Skeletal muscle tissue (tissue), 4 donors: Measurements from ENCODE around the gene MRPL24. TPM values are rescaled to one million over a fixed set of nuclear protein-coding genes. Genes with fewer than 3 reads are reported as not detected.

ENCODE experiments used
- H3K27ac ChIP-seq: one replicate; pipeline ENCODE4 v1.7.0; 2013; ENCODE audit warnings: mild to moderate bottlenecking, low read depth, low read length, inconsistent platforms
- H3K27me3 ChIP-seq, 3 donors: one replicate each; pipeline ENCODE4 v1.7.0; 2013; ENCODE audit warnings: low read length in 3 of 3; ENCODE audit not compliant: control insufficient read depth in 3 of 3, insufficient read depth in 3 of 3
- H3K36me3 ChIP-seq, 3 donors: one replicate each; pipeline ENCODE4 v1.7.0; 2013; ENCODE audit warnings: low read length in 3 of 3; ENCODE audit not compliant: control insufficient read depth in 3 of 3, insufficient read depth in 3 of 3
- H3K4me1 ChIP-seq, 3 donors: one replicate each; pipeline ENCODE4 v1.7.0; 2013; ENCODE audit warnings: low read length in 3 of 3, mild to moderate bottlenecking in 3 of 3; ENCODE audit not compliant: control insufficient read depth in 3 of 3, insufficient read depth in 3 of 3
- H3K4me3 ChIP-seq, 3 donors: one replicate each; pipeline ENCODE4 v1.7.0; 2013; ENCODE audit warnings: low read length in 3 of 3
- H3K9ac ChIP-seq, 3 donors: one replicate each; pipeline ENCODE4 v1.7.0; 2013; ENCODE audit warnings: low read length in 3 of 3, mild to moderate bottlenecking in 3 of 3, moderate library complexity in 2 of 3, low read depth in 1 of 3
- H3K9me3 ChIP-seq, 3 donors: one replicate each; pipeline ENCODE4 v1.7.0; 2013; ENCODE audit warnings: low read length in 3 of 3; ENCODE audit not compliant: control insufficient read depth in 3 of 3
- total RNA-seq: library from RNA; depleted of rRNA; stranded (reverse); fragments of >200 nt; gene quantifications from one replicate; pipeline ENCODE4 v1.2.3, GENCODE V29; 2014
- donor health status: Osteomylitis.

Gene MRPL24
- total RNA-seq, 1 donor from 2014 or later, result 36.5 TPM

- Histone ChIP-seq H3K36me3 (no peaks in the 10 kb centered on the region), H3K27me3 (peaks cover 8 to 25% (median 24%) of the 10 kb centered on the region in 3 donors), H3K4me1 (peaks cover 17 to 35% (median 22%) of the 10 kb centered on the region in 3 donors), H3K9ac (peak overlapping the region; percentile 30 to 70 (median 56)), H3K4me3 (peak overlapping the region; percentile 57 to 73 (median 66)), H3K27ac (peak overlapping the region; percentile 25), H3K9me3 (no peaks in the 10 kb centered on the region)
These were observed 51.6 kb downstream of the MRPL24 start for GRCh38 chr1:156689035-156689952.

Other genes with a start within 250 kb of the MRPL24 start
- 7.8 TPM for gene MEF2D, start 240.3 kb downstream of the MRPL24 start, total RNA-seq
- gene IQGAP3, start 168.5 kb downstream of the MRPL24 start, total RNA-seq, result 3.7 TPM
- gene TTC24, start 161.4 kb downstream of the MRPL24 start, total RNA-seq, result not detected
- 27.1 TPM for gene NAXE, start 149.3 kb downstream of the MRPL24 start, total RNA-seq
- gene GPATCH4, start 139.6 kb downstream of the MRPL24 start, total RNA-seq, result 10.4 TPM
- 0.52 TPM for gene HAPLN2, start 121.7 kb downstream of the MRPL24 start, total RNA-seq
- under 0.01 TPM for gene BCAN, start 99.0 kb downstream of the MRPL24 start, total RNA-seq
- 494 TPM for gene NES, start 63.7 kb downstream of the MRPL24 start, total RNA-seq
- gene CRABP2, start 35.5 kb downstream of the MRPL24 start, total RNA-seq, result 57.4 TPM
- gene METTL25B, start 12.6 kb downstream of the MRPL24 start, total RNA-seq, result 4.2 TPM
- gene ISG20L2, start 12.3 kb downstream of the MRPL24 start, total RNA-seq, result 5.2 TPM
- 61.6 TPM for gene HDGF, start 10.6 kb upstream of the MRPL24 start, total RNA-seq
- 9.9 TPM for gene PRCC, start 26.4 kb upstream of the MRPL24 start, total RNA-seq
- gene SH2D2A, start 75.8 kb upstream of the MRPL24 start, total RNA-seq, result not detected
- 0.52 TPM for gene INSRR, start 118.0 kb upstream of the MRPL24 start, total RNA-seq
- 0.52 TPM for gene NTRK1, start 119.8 kb upstream of the MRPL24 start, total RNA-seq
- 4.7 TPM for gene PEAR1, start 152.6 kb upstream of the MRPL24 start, total RNA-seq
- not detected for gene LRRC71, start 179.5 kb upstream of the MRPL24 start, total RNA-seq